ENCODE data around the gene CCDC3. TPM values are rescaled to one million over a fixed set of nuclear protein-coding genes. Genes with fewer than 3 reads are reported as not detected.

Gene CCDC3
- total RNA-seq, 1 donor from 2014 or later, result 86.0 TPM

DNA sequence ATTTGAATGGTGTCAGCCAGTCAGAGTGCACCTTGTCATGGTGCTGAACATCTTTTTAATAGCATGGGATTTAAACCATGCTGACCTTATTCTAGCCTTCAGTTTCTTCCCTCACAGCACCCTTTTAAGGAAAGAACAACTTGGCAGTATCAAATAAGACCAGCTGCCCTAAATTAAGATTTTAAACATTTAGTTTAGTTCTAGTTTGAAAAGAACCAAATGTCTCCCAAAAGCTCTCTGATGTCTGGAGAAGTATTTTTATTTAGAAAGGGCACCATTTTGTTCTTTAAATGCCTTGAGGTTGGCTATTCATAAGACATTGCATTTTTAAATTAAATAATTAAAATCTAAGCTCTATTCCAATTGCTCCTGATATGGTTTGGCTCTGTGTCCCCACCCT lies 121.1 kb downstream of the CCDC3 start:
- H3K36me3 ChIP-seq, result no peaks in the 10 kb centered on the region
- no peaks in the 10 kb centered on the region for H3K9me3 ChIP-seq
- intact Hi-C loops (cut with DNase I), result no loop called here
- TF ChIP-seq, protein P1, sequence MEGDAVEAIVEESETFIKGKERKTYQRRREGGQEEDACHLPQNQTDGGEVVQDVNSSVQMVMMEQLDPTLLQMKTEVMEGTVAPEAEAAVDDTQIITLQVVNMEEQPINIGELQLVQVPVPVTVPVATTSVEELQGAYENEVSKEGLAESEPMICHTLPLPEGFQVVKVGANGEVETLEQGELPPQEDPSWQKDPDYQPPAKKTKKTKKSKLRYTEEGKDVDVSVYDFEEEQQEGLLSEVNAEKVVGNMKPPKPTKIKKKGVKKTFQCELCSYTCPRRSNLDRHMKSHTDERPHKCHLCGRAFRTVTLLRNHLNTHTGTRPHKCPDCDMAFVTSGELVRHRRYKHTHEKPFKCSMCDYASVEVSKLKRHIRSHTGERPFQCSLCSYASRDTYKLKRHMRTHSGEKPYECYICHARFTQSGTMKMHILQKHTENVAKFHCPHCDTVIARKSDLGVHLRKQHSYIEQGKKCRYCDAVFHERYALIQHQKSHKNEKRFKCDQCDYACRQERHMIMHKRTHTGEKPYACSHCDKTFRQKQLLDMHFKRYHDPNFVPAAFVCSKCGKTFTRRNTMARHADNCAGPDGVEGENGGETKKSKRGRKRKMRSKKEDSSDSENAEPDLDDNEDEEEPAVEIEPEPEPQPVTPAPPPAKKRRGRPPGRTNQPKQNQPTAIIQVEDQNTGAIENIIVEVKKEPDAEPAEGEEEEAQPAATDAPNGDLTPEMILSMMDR (IDR thresholded peaks at IDR 0.05), result no peak
- peaks cover 0 to 15% of the 10 kb centered on the region in 2 donors for H3K4me1 ChIP-seq
- H3K27me3 ChIP-seq, result no peaks in the 10 kb centered on the region
- no peak for DNase-seq (ENCODE audit: low spot score in 2 of 2)
- no peak overlapping the region for H3K4me3 ChIP-seq
- H3K27ac ChIP-seq, result no peak overlapping the region

DNA sequence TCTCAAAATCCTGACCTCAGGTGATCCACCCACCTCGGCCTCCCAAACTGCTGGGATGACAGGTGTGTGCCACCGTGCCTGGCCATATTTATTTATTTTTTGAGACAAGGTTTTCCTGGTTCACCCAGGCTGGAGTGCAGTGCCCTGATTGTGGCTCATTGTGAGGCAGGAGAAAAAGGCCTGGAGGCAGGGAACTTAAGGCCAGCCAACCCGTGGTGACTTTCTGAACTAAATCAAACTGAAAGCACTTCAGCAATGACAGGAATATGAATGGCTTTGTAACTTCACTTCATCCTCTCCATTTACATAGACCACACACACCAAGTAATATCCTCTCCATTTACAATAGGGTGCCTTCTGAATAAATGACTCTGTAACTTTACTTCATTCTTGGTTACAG lies 124.4 kb downstream of the CCDC3 start:
- peaks cover 0 to 22% of the 10 kb centered on the region in 2 donors for H3K4me1 ChIP-seq
- H3K27ac ChIP-seq, result no peak overlapping the region
- H3K4me3 ChIP-seq, result no peak overlapping the region
- intact Hi-C loops (cut with DNase I), result no loop called here
- H3K9me3 ChIP-seq, result no peaks in the 10 kb centered on the region
- TF ChIP-seq, protein P1 (IDR thresholded peaks at IDR 0.05), result no peak
- no peak for DNase-seq (ENCODE audit: low spot score in 2 of 2)
- no peaks in the 10 kb centered on the region for H3K27me3 ChIP-seq
- H3K36me3 ChIP-seq, result no peaks in the 10 kb centered on the region

DNA sequence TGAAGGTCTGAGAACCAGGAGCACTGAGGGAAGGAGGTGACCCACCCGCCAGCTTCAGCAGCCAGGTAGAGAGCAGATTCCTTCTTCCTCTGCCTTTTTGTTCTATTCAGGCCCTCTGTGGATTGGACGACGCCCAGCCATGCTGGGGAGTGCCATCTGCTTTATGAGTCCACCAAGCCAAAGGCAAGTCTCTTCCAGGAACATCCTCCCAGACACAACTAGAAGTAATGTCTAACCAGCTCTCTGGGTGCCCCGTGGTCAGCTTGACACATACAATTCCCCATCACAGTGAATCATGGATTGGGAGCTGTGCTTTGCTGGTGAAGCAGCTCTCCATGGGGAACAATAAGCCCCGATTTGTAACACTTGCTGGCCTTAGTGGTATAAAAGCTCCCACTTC lies 125.2 kb downstream of the CCDC3 start:
- TF ChIP-seq, protein P1 (IDR thresholded peaks at IDR 0.05), result no peak
- intact Hi-C loops (cut with DNase I), result no loop called here
- no peak for DNase-seq (ENCODE audit: low spot score in 2 of 2)
- no peak overlapping the region for H3K4me3 ChIP-seq
- no peaks in the 10 kb centered on the region for H3K36me3 ChIP-seq
- no peak overlapping the region for H3K27ac ChIP-seq
- H3K27me3 ChIP-seq, result no peaks in the 10 kb centered on the region
- peaks cover 0 to 22% of the 10 kb centered on the region in 2 donors for H3K4me1 ChIP-seq
- H3K9me3 ChIP-seq, result no peaks in the 10 kb centered on the region

DNA sequence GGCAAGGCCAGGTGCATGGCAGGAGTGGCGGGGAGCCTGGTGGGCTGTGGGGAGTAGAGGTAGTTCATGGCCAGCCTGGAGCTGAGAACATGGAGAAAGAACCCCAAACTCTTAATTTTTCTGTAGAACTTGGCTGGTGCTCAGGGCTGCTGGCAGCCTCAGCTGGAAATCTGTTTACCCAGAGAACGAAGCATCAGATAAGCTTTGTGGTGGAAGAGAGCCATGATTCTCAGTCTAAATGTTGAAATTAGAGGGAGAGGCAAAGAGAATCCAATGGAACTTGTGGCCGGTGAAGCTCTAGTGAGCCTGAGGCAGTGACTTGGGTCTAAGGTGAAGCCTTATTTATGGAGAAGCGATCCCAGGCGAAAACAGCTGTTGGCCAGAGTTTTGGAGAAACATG lies 126.4 kb downstream of the CCDC3 start:
- intact Hi-C loops (cut with DNase I), result no loop called here
- H3K9me3 ChIP-seq, result no peaks in the 10 kb centered on the region
- DNase-seq (ENCODE audit: low spot score in 2 of 2), result no peak
- H3K27ac ChIP-seq, result peak overlapping the region; percentile 10 to 22
- no peaks in the 10 kb centered on the region for H3K27me3 ChIP-seq
- H3K36me3 ChIP-seq, result no peaks in the 10 kb centered on the region
- TF ChIP-seq, protein P1 (IDR thresholded peaks at IDR 0.05), result no peak
- peaks cover 0 to 22% of the 10 kb centered on the region in 2 donors for H3K4me1 ChIP-seq
- H3K4me3 ChIP-seq, result no peak overlapping the region

DNA sequence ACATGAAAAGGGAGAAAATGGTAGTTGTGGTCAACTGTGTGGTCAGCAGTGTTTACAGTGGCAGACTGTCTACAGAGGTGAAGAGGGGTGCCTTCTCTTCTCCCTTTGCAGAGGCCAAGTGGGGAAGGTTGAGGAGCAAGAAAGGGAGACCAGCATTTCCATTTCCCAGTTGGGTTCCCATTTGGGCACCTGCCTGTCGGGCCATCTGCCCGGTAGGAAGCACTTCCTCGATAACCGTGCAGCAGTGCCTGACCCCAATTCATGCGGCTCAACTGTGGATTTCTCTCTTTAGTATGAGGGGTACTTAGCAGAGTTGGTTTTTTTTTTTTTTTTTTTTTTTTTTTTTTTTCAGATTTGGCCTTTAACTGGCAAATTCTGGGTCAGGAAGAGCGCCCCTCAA lies 127.0 kb downstream of the CCDC3 start:
- Histone ChIP-seq H3K4me3 (no peak overlapping the region), H3K27ac (peak overlapping the region in 1 of 2 donors; percentile 22), H3K36me3 (no peaks in the 10 kb centered on the region), H3K27me3 (no peaks in the 10 kb centered on the region), H3K9me3 (no peaks in the 10 kb centered on the region), H3K4me1 (peaks cover 0 to 22% of the 10 kb centered on the region in 2 donors)
- DNase-seq (ENCODE audit: low spot score in 2 of 2), result no peak
- intact Hi-C loops (cut with DNase I), result no loop called here
- TF ChIP-seq, protein P1 (IDR thresholded peaks at IDR 0.05), result no peak

DNA sequence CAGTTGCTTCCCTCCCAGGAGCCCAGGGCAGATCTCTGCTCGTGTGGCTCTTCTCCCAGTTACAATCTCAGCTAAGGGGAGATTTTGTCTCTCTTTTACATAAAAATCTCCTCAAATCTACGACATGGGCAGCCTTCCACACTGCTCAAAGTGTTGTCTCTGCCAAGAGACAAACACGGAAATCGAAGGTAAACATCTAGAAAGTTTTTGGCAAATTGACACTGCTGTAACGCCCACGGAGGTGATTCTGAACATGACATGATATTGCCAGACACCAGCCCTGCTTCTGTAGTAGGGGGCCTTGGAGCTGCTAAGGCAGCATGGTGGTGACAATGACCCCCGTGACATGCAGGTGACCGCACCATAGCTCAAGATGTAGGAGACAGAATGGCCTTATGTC lies 128.3 kb downstream of the CCDC3 start:
- no peak for DNase-seq (ENCODE audit: low spot score in 2 of 2)
- TF ChIP-seq, protein P1 (IDR thresholded peaks at IDR 0.05), result no peak
- Histone ChIP-seq H3K4me1 (peaks cover 0 to 22% of the 10 kb centered on the region in 2 donors), H3K27me3 (no peaks in the 10 kb centered on the region), H3K4me3 (no peak overlapping the region), H3K9me3 (no peaks in the 10 kb centered on the region), H3K27ac (no peak overlapping the region), H3K36me3 (no peaks in the 10 kb centered on the region)
- intact Hi-C loops (cut with DNase I), result no loop called here
